ENCODE measurements around the gene CNNM1.

DNA sequence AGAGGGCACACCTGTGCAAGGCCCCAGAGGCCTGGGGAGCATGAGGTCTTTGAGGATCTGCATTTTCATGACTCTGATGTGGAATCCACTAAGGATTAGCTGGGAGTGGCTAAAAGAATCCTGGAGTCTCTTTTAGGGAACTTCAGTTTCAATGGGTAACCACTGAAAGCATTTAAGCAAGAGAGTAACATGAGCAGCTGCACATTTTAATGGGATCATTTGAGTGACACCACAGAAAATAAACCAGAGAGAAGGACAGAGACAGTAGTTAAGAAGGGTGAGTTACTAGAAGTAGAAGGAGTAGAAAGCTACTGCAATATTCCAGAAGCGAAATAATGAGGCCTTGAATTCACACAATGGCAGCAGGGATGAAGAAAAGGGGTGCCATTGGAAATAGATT, 96.0 kb downstream of the CNNM1 start:
- TF ChIP-seq CTCF (IDR thresholded peaks at IDR 0.05; ENCODE audit: insufficient read depth, low read depth, low read length) (no peak), EZH2 (IDR thresholded peaks at IDR 0.05; ENCODE audit: insufficient read depth, low read length) (no peak)

All from astrocyte (in vitro differentiated cells and primary cell).